H1 (cell line): ENCODE data around the gene STARD13. TPM values are rescaled to one million over a fixed set of nuclear protein-coding genes. Genes with fewer than 3 reads are reported as not detected.

Experiments
- CTCF ChIA-PET: fragments of 300-600 bp; sonication (Branson Sonifier 250); formaldehyde crosslinking; loops from one replicate; lab custom pipeline; 2021; ENCODE audit not compliant: partially characterized antibody; lab: Charles Lee
- POLR2A ChIA-PET: fragments of 300-600 bp; sonication (Branson Sonifier 250); formaldehyde crosslinking; loops from one replicate; lab custom pipeline; 2021; ENCODE audit warnings: inconsistent platforms; ENCODE audit not compliant: partially characterized antibody; lab: Charles Lee
- DNase-seq, 2 experiments: peaks; one replicate each; pipeline versions ENCODE4 v3.0.0 to v3.0.0-alpha.2; 2010 to 2022; ENCODE audit warnings: low spot score in 2 of 2, low read depth in 1 of 2, mixed read lengths in 1 of 2
- FAIRE-seq: peaks from 2 replicates; lab custom pipeline; 2011; peaks lifted over from hg19 to GRCh38; lab: Jason Lieb, UNC
- H2AFZ ChIP-seq: 2 replicates; pipeline ENCODE4 v1.8.1; 2012; ENCODE audit warnings: low read length, inconsistent platforms
- H2AK5ac ChIP-seq: 2 replicates; pipeline ENCODE4 v1.6.1; 2013; ENCODE audit warnings: low read depth, low read length
- H2BK120ac ChIP-seq: replicated peaks from 2 replicates; pipeline ENCODE3; 2013; ENCODE audit warnings: low read depth, low read length, inconsistent platforms
- H2BK12ac ChIP-seq: 2 replicates; pipeline ENCODE4 v1.6.1; 2013; ENCODE audit warnings: low read depth, low read length
- H2BK15ac ChIP-seq: 2 replicates; pipeline ENCODE4 v1.6.1; 2013; ENCODE audit warnings: low read length
- H2BK20ac ChIP-seq: 2 replicates; pipeline ENCODE4 v1.6.1; 2013; ENCODE audit warnings: low read length
- H2BK5ac ChIP-seq: 2 replicates; pipeline ENCODE4 v1.6.1; 2013; ENCODE audit warnings: low read depth, low read length
- H3K14ac ChIP-seq: 2 replicates; pipeline ENCODE4 v1.6.1; 2013; ENCODE audit warnings: inconsistent platforms; ENCODE audit not compliant: insufficient read length
- H3K18ac ChIP-seq: 2 replicates; pipeline ENCODE4 v1.6.1; 2013; ENCODE audit warnings: low read length; ENCODE audit errors: extremely low read depth
- H3K23ac ChIP-seq: 2 replicates; pipeline ENCODE4 v1.6.1; 2013; ENCODE audit warnings: inconsistent platforms; ENCODE audit not compliant: insufficient read length
- H3K23me2 ChIP-seq: 2 replicates; pipeline ENCODE4 v1.6.1; 2013; ENCODE audit warnings: low read depth, low read length
- H3K27ac ChIP-seq: 2 replicates; pipeline ENCODE4 v1.6.1; 2011; ENCODE audit warnings: low read depth, low read length, inconsistent platforms
- H3K27me3 ChIP-seq, 4 experiments: replicated peaks in 1 of 4; 1 replicate in 1 of 4; 2 replicates in 3 of 4; pipeline versions ENCODE4 v1.6.1 to v1.8.1; 2011 to 2013; ENCODE audit warnings: low read length in 3 of 4, mild to moderate bottlenecking in 3 of 4, inconsistent platforms in 2 of 4, mixed read lengths in 2 of 4, moderate library complexity in 1 of 4; ENCODE audit not compliant: control insufficient read depth in 3 of 4, insufficient read depth in 3 of 4; ENCODE audit errors: extremely low read depth in 1 of 4
- H3K36me3 ChIP-seq, 4 experiments: 2 replicates each; pipeline versions ENCODE4 v1.6.1 to v1.8.1; 2011 to 2013; ENCODE audit warnings: mild to moderate bottlenecking in 4 of 4, low read length in 3 of 4, moderate library complexity in 2 of 4, control low read depth in 1 of 4, inconsistent platforms in 1 of 4; ENCODE audit not compliant: insufficient read depth in 4 of 4, control insufficient read depth in 2 of 4
- H3K4ac ChIP-seq: replicated peaks from 2 replicates; pipeline ENCODE3; 2013; ENCODE audit warnings: low read length, low read depth, mixed read lengths, inconsistent platforms; ENCODE audit not compliant: insufficient read length
- H3K4me1 ChIP-seq, 4 experiments: replicated peaks in 1 of 4; 1 replicate in 1 of 4; 2 replicates in 3 of 4; pipeline versions ENCODE4 v1.6.1 to v1.8.1; 2011 to 2013; ENCODE audit warnings: low read length in 3 of 4, inconsistent platforms in 2 of 4, mixed read lengths in 1 of 4; ENCODE audit not compliant: insufficient read depth in 4 of 4, control insufficient read depth in 3 of 4
- H3K4me2 ChIP-seq, 2 experiments: 2 replicates each; pipeline versions ENCODE4 v1.6.1 to v1.8.1; 2011 to 2013; ENCODE audit warnings: low read depth in 2 of 2, low read length in 2 of 2, control low read depth in 1 of 2, inconsistent platforms in 1 of 2, mild to moderate bottlenecking in 1 of 2; ENCODE audit not compliant: insufficient read depth in 1 of 2
- H3K4me3 ChIP-seq, 4 experiments: fragments of 200-600, 300-600 bp in 1 of 4; sonication (generic), shearing (Covaris generic), sonication (Bioruptor Twin) in 1 of 4; 2 replicates each; pipeline versions ENCODE4 v1.5.1 to v1.8.1; 2011 to 2016; ENCODE audit warnings: low read length in 4 of 4, low read depth in 3 of 4, control low read depth in 2 of 4, inconsistent platforms in 2 of 4, mild to moderate bottlenecking in 2 of 4, mixed read lengths in 1 of 4, moderate library complexity in 1 of 4; ENCODE audit not compliant: insufficient read depth in 2 of 4; ENCODE audit errors: extremely low read depth in 1 of 4
- H3K56ac ChIP-seq: replicated peaks from 2 replicates; pipeline ENCODE3; 2013; ENCODE audit warnings: low read depth, mild to moderate bottlenecking, mixed read lengths, low read length, inconsistent platforms; ENCODE audit not compliant: insufficient read length
- H3K79me1 ChIP-seq: 2 replicates; pipeline ENCODE4 v1.6.1; 2013; ENCODE audit warnings: low read depth, low read length, control low read depth
- H3K79me2 ChIP-seq, 2 experiments: 2 replicates each; pipeline versions ENCODE4 v1.6.1 to v1.8.1; 2012 to 2013; ENCODE audit warnings: low read length in 2 of 2, mild to moderate bottlenecking in 2 of 2, inconsistent platforms in 1 of 2; ENCODE audit not compliant: insufficient read depth in 2 of 2, control insufficient read depth in 1 of 2
- H3K9ac ChIP-seq, 4 experiments: replicated peaks in 1 of 4; 1 replicate in 1 of 4; 2 replicates in 3 of 4; pipeline versions ENCODE4 v1.6.1 to v1.8.1; 2011 to 2013; ENCODE audit warnings: low read depth in 3 of 4, low read length in 3 of 4, control low read depth in 2 of 4, mild to moderate bottlenecking in 2 of 4, moderate library complexity in 2 of 4, inconsistent platforms in 1 of 4; ENCODE audit errors: extremely low read depth in 1 of 4
- H3K9me3 ChIP-seq, 2 experiments: 2 replicates each; pipeline versions ENCODE4 v1.6.1 to v1.8.1; 2012 to 2013; ENCODE audit warnings: mild to moderate bottlenecking in 2 of 2, moderate library complexity in 2 of 2, control low read depth in 1 of 2, inconsistent platforms in 1 of 2, low read depth in 1 of 2, low read length in 1 of 2, mixed read lengths in 1 of 2; ENCODE audit not compliant: insufficient read depth in 2 of 2
- H4K20me1 ChIP-seq, 2 experiments: replicated peaks in 1 of 2; 2 replicates each; pipeline versions ENCODE3 to v1.8.1; 2011 to 2013; ENCODE audit warnings: inconsistent platforms in 2 of 2, low read length in 2 of 2, mild to moderate bottlenecking in 1 of 2; ENCODE audit not compliant: insufficient read depth in 2 of 2, control insufficient read depth in 1 of 2
- H4K5ac ChIP-seq: 2 replicates; pipeline ENCODE4 v1.6.1; 2013; ENCODE audit warnings: low read length, low read depth, mixed read lengths, inconsistent platforms; ENCODE audit not compliant: insufficient read length
- H4K8ac ChIP-seq: 2 replicates; pipeline ENCODE4 v1.8.0; 2013; ENCODE audit warnings: mild to moderate bottlenecking, moderate library complexity, low read length, inconsistent platforms; ENCODE audit not compliant: insufficient read depth; ENCODE audit errors: extremely low read depth
- H4K91ac ChIP-seq: replicated peaks from 2 replicates; pipeline ENCODE3; 2013; ENCODE audit warnings: low read length, mixed read lengths, inconsistent platforms; ENCODE audit not compliant: insufficient read length
- ASH2L ChIP-seq: fragments of 200-600, 300-600 bp; sonication (generic); IDR thresholded peaks from one replicate; pipeline ENCODE4 v1.7.1; 2017; ENCODE audit warnings: low read length
- EGR1 ChIP-seq: IDR thresholded peaks from 2 replicates; pipeline ENCODE4 v1.6.1; 2011; ENCODE audit warnings: low read depth, low read length, borderline replicate concordance
- HDAC2 ChIP-seq, 2 experiments: fragments of 300-600 bp in 1 of 2; sonication (generic) in 1 of 2; IDR thresholded peaks; 2 replicates each; pipeline ENCODE4 v1.6.1; 2011 to 2012; ENCODE audit warnings: low read depth in 2 of 2, low read length in 2 of 2, mild to moderate bottlenecking in 2 of 2, moderate library complexity in 2 of 2, borderline replicate concordance in 1 of 2, inconsistent platforms in 1 of 2
- PHF8 ChIP-seq: fragments of 200-600 bp; sonication (generic); conservative IDR thresholded peaks from 2 replicates; pipeline ENCODE4 v1.7.1; 2012; ENCODE audit warnings: low read depth, mild to moderate bottlenecking, inconsistent platforms, low read length, moderate library complexity
- RBBP5 ChIP-seq: IDR thresholded peaks from 2 replicates; pipeline ENCODE4 v1.7.1; 2012; ENCODE audit warnings: low read depth, mild to moderate bottlenecking, inconsistent platforms, low read length, moderate library complexity, borderline replicate concordance
- RFX5 ChIP-seq: IDR thresholded peaks from 2 replicates; pipeline ENCODE4 v1.6.1; 2011; ENCODE audit warnings: low read depth, low read length, improper control_type of control experiment, borderline replicate concordance
- SP2 ChIP-seq: IDR thresholded peaks from 2 replicates; pipeline ENCODE4 v1.6.1; 2012; ENCODE audit warnings: mild to moderate bottlenecking, low read length, inconsistent platforms
- SP4 ChIP-seq: IDR thresholded peaks from 2 replicates; pipeline ENCODE4 v1.6.1; 2012; ENCODE audit warnings: low read length, inconsistent platforms
- TCF12 ChIP-seq: IDR thresholded peaks from 2 replicates; pipeline ENCODE4 v1.6.1; 2011; ENCODE audit warnings: low read depth, mild to moderate bottlenecking, low read length
- WGBS, 2 experiments: shearing (Covaris generic) in 1 of 2; methylation state at CpG; one replicate each; pipeline versions ENCODE4 v1.1.6 to v1.1.7; 2013 to 2015; ENCODE audit warnings: low lambda C conversion rate in 2 of 2, mixed read lengths in 2 of 2, inconsistent platforms in 1 of 2, low coverage in 1 of 2, missing lambda C conversion rate in 1 of 2; ENCODE audit not compliant: insufficient replicate concordance in 2 of 2, insufficient coverage in 1 of 2, insufficient read length in 1 of 2; ENCODE audit errors: extremely low coverage in 1 of 2, missing lambda C conversion rate in 1 of 2; 5-methylcytosine and 5-hydroxymethylcytosine counted together
- polyA plus RNA-seq, 7 experiments: library from polyadenylated mRNA; depleted of rRNA in 3 of 7; stranded (reverse) in 5 of 7; unstranded in 2 of 7; fragments of >200 nt in 5 of 7; fragments of 200-250 nt in 2 of 7; gene quantifications; 1 replicate in 5 of 7; 2 replicates in 1 of 7; 4 replicates in 1 of 7; pipeline versions ENCODE4 v1.2.1 to v1.2.3, GENCODE V29; 2011 to 2013; ENCODE audit warnings: missing spikeins in 2 of 7, mixed read lengths in 2 of 7
- total RNA-seq: library from RNA; stranded (reverse); fragmentation: NEBNext Ultra II Directional; extraction: Animal tissue kit (Norgen Biotek cat#: 25700); gene quantifications from 2 replicates; pipeline ENCODE4 v1.2.1, GENCODE V29; 2021
- TF ChIP-seq, protein P1 (sequence below): IDR thresholded peaks from 2 replicates; pipeline ENCODE4 v1.6.1; 2012; ENCODE audit warnings: low read length, inconsistent platforms

Gene STARD13
- total and polyA plus RNA-seq, 2 of the 8 experiments (the other 6 are each of a cell fraction or from before 2014, with no cell fraction given) = 0.82 to 2.9 TPM

DNA sequence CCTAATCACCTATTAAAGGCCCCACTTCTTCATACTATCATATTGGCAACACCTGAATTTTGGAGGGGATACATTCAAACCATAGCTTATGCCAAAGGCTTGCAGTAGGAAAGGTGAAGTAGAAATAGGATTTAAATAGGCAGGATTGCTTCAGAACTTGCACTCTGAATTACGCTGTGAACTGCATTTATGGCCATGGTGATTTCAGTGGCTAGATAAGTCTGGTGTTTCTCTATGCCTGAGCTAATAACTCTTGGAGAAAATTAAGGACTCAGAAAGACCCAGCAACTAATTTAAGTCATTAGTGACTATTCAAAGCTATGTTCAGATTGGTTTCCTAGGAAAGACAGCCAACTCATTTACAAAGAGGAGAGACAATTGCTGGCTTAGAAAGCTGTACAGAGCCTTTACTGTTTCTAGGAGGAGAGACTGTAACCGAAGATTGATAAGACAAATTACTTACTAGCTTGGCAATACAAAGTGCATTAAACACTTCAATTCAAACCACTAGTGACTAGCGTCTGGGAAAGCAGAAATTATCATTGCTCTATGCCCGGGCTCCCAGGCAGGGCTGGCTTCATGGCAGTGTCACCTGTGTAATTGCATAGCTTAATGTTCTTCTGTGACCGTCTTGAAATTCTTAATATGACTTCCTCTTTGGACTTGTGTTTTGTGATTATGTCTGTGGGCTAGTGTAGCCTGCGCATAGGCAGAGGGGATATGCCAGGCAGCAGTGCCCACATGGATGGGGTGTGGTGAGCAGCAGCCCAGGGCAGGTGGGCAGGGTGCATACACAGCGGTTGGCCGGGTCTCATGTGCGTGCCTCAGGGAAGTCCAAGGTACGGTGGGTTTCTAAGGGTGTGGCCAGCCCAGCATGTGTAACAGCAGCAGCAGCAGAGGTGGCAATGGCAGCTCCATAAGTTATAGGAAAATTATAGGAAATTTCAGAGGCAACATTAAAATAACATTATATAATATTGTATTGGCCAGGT, 209.3 kb downstream of the STARD13 start:
- H3K4ac ChIP-seq = no peak overlapping the region
- H2AFZ ChIP-seq = no peak overlapping the region
- H2AK5ac ChIP-seq = no peak overlapping the region
- no peak overlapping the region for H3K9ac ChIP-seq
- no peak overlapping the region for H3K18ac ChIP-seq
- POLR2A ChIA-PET = no interaction called here
- no peak overlapping the region for H4K5ac ChIP-seq
- WGBS, 2 experiments = 84% methylated on average over 10 of the region's 10 CpGs; no CpG with 5 or more reads in 1 of the 2 experiments
- FAIRE-seq (no peak), DNase-seq (no peak)
- no peaks in the 10 kb centered on the region for H3K79me1 ChIP-seq
- H3K14ac ChIP-seq = no peak overlapping the region
- no peak overlapping the region for H3K23ac ChIP-seq
- no peak overlapping the region for H2BK5ac ChIP-seq
- H3K4me2 ChIP-seq = no peak overlapping the region
- H4K20me1 ChIP-seq = no peaks in the 10 kb centered on the region
- CTCF ChIA-PET = interaction anchor here (0.6 to 1.5 kb wide), 2 partner anchors 12 to 152 kb away, joined by 3 to 4 read pairs; no protein-coding TSS in a partner anchor
- no peak overlapping the region for H2BK15ac ChIP-seq
- H3K27me3 ChIP-seq = 0 out of 7 replicates have a peak, but pooled peaks cover 0 to 2% (median 0%) of the 10 kb centered on the region in 4 experiments
- H2BK120ac ChIP-seq = no peak overlapping the region
- H3K4me3 ChIP-seq = no peak overlapping the region
- H3K56ac ChIP-seq = no peak overlapping the region
- TF ChIP-seq PHF8 (no peak), RBBP5 (no peak), SP2 (no peak), TCF12 (no peak), HDAC2 (IDR thresholded peaks at IDR 0.05; ENCODE audit: borderline replicate concordance in 1 of 2, low read depth in 2 of 2, low read length in 2 of 2) (no peak), SP4 (no peak), RFX5 (no peak), ASH2L (no peak), EGR1 (no peak)
- TF ChIP-seq, protein P1, sequence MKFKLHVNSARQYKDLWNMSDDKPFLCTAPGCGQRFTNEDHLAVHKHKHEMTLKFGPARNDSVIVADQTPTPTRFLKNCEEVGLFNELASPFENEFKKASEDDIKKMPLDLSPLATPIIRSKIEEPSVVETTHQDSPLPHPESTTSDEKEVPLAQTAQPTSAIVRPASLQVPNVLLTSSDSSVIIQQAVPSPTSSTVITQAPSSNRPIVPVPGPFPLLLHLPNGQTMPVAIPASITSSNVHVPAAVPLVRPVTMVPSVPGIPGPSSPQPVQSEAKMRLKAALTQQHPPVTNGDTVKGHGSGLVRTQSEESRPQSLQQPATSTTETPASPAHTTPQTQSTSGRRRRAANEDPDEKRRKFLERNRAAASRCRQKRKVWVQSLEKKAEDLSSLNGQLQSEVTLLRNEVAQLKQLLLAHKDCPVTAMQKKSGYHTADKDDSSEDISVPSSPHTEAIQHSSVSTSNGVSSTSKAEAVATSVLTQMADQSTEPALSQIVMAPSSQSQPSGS = no peak
- H3K27ac ChIP-seq = no peak overlapping the region
- no peaks in the 10 kb centered on the region for H3K23me2 ChIP-seq
- H3K79me2 ChIP-seq = no peaks in the 10 kb centered on the region
- no peak overlapping the region for H4K91ac ChIP-seq
- no peaks in the 10 kb centered on the region for H3K36me3 ChIP-seq
- peaks cover 0 to 3% (median 0%) of the 10 kb centered on the region in 4 experiments; a peak in 1 of 7 replicates for H3K4me1 ChIP-seq
- no peak overlapping the region for H2BK20ac ChIP-seq
- H4K8ac ChIP-seq = no peak overlapping the region
- H2BK12ac ChIP-seq = no peak overlapping the region
- H3K9me3 ChIP-seq = no peaks in the 10 kb centered on the region
